Measurements from ENCODE around the gene ANXA8L1.
"Not testable (repeated sequence)": the region's sequence is repeated elsewhere in the genome, so short reads cannot be mapped to it uniquely, and the experiment has no call there.

ANXA8L1 gene

GRCh38 chr10:46375406-46375805, at the start of gene ANXA8L1:
ANXA8L1 (plus strand) TSS chr10:46375776; CDS start chr10:46375852, 76 bp downstream.
- not testable (repeated sequence) for DNase-seq (ENCODE audit: low read depth)

GRCh38 chr10:46326066-46326465, 49.5 kb upstream of the ANXA8L1 start:
- H3K4me3 ChIP-seq (ENCODE audit: low read depth, low read length), result no peak overlapping the region
- TF ChIP-seq CTCF (IDR thresholded peaks at IDR 0.05; ENCODE audit: control insufficient read depth, extremely low read depth, insufficient read depth), result no peak
- DNase-seq (ENCODE audit: low read depth), result no peak

More at GRCh38 chr10:46375406-46375805, at the start of gene ANXA8L1:
- not testable (repeated sequence) for H3K4me3 ChIP-seq (ENCODE audit: low read depth, low read length)

GRCh38 chr10:46326971-46327370, 48.6 kb upstream of the ANXA8L1 start:
- DNase-seq (ENCODE audit: low read depth), result no peak
- TF ChIP-seq CTCF (IDR thresholded peaks at IDR 0.05; ENCODE audit: control insufficient read depth, extremely low read depth, insufficient read depth), result no peak
- H3K4me3 ChIP-seq (ENCODE audit: low read depth, low read length), result no peak overlapping the region

GRCh38 chr10:46327685-46328084, 47.9 kb upstream of the ANXA8L1 start:
- DNase-seq (ENCODE audit: low read depth), result no peak
- no peak overlapping the region for H3K4me3 ChIP-seq (ENCODE audit: low read depth, low read length)
- no peak for TF ChIP-seq CTCF (IDR thresholded peaks at IDR 0.05; ENCODE audit: control insufficient read depth, extremely low read depth, insufficient read depth)

GRCh38 chr10:46328853-46329689, 46.5 kb upstream of the ANXA8L1 start:
- DNase-seq (ENCODE audit: low read depth), result no peak
- H3K4me3 ChIP-seq (ENCODE audit: low read depth, low read length), result no peak overlapping the region
- no peak for TF ChIP-seq CTCF (IDR thresholded peaks at IDR 0.05; ENCODE audit: control insufficient read depth, extremely low read depth, insufficient read depth)

GRCh38 chr10:46329690-46330016, 45.9 kb upstream of the ANXA8L1 start:
- TF ChIP-seq CTCF (IDR thresholded peaks at IDR 0.05; ENCODE audit: control insufficient read depth, extremely low read depth, insufficient read depth), result no peak
- H3K4me3 ChIP-seq (ENCODE audit: low read depth, low read length), result no peak overlapping the region
- DNase-seq (ENCODE audit: low read depth), result no peak

- no peak for DNase-seq (ENCODE audit: low read depth)
- no peak overlapping the region for H3K4me3 ChIP-seq (ENCODE audit: low read depth, low read length)
- TF ChIP-seq CTCF (IDR thresholded peaks at IDR 0.05; ENCODE audit: control insufficient read depth, extremely low read depth, insufficient read depth), result no peak
These were observed 44.7 kb upstream of the ANXA8L1 start for GRCh38 chr10:46330894-46331293.

- not testable (repeated sequence) for H3K4me3 ChIP-seq (ENCODE audit: low read depth, low read length); DNase-seq (ENCODE audit: low read depth)
These were observed 10.1 kb upstream of the ANXA8L1 start for GRCh38 chr10:46365484-46365883.

- not testable (repeated sequence) for H3K4me3 ChIP-seq (ENCODE audit: low read depth, low read length); DNase-seq (ENCODE audit: low read depth)
These were observed 8.4 kb upstream of the ANXA8L1 start for GRCh38 chr10:46367209-46367608.

- not testable (repeated sequence) for DNase-seq (ENCODE audit: low read depth)
These were observed 7.8 kb upstream of the ANXA8L1 start for GRCh38 chr10:46367666-46368240.

GRCh38 chr10:46368956-46369355, 6.6 kb upstream of the ANXA8L1 start:
- H3K4me3 ChIP-seq (ENCODE audit: low read depth, low read length); DNase-seq (ENCODE audit: low read depth): not testable (repeated sequence)

More at GRCh38 chr10:46367666-46368240, 7.8 kb upstream of the ANXA8L1 start:
- H3K4me3 ChIP-seq (ENCODE audit: low read depth, low read length), result not testable (repeated sequence)
